ENCODE data around the gene TTF2. TPM values are rescaled to one million over a fixed set of nuclear protein-coding genes. Genes with fewer than 3 reads are reported as not detected.

Gene TTF2
- total and polyA plus RNA-seq, 2 experiments from 2014 or later, result 13.5 to 28.3 TPM

DNA sequence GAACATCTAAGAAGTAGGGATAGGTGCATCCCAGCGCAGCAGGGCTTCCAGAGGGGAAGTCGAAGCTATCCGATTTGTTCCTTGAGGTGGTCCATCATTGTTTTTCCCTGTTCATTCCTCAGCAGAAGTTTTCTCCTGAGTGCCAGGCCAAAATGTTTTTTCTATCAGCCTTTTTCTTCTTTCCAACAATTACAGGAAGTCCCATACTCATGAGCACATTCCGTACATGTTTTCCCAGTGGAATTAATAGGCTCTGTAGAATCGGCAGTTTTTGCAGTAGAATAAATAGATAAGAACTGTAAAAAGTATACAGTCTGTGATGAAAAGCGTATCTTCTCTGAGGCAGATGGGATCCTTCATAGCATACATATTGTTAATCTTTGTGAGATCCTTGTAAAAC lies 33.8 kb upstream of the TTF2 start:
- H3K4me1 ChIP-seq (ENCODE audit: low read depth), result no peaks in the 10 kb centered on the region
- DNase-seq (ENCODE audit: low read depth in 1 of 2, low spot score in 1 of 2), result peak in 1 of 2 donors; percentile 79
- TF ChIP-seq, protein P1, sequence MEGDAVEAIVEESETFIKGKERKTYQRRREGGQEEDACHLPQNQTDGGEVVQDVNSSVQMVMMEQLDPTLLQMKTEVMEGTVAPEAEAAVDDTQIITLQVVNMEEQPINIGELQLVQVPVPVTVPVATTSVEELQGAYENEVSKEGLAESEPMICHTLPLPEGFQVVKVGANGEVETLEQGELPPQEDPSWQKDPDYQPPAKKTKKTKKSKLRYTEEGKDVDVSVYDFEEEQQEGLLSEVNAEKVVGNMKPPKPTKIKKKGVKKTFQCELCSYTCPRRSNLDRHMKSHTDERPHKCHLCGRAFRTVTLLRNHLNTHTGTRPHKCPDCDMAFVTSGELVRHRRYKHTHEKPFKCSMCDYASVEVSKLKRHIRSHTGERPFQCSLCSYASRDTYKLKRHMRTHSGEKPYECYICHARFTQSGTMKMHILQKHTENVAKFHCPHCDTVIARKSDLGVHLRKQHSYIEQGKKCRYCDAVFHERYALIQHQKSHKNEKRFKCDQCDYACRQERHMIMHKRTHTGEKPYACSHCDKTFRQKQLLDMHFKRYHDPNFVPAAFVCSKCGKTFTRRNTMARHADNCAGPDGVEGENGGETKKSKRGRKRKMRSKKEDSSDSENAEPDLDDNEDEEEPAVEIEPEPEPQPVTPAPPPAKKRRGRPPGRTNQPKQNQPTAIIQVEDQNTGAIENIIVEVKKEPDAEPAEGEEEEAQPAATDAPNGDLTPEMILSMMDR (IDR thresholded peaks at IDR 0.05; ENCODE audit: low read depth, low read length), result no peak
- no peaks in the 10 kb centered on the region for H3K36me3 ChIP-seq
- H3K27me3 ChIP-seq, result no peaks in the 10 kb centered on the region
- H3K27ac ChIP-seq, result no peak overlapping the region
- H3K4me3 ChIP-seq, result no peak overlapping the region
- no peaks in the 10 kb centered on the region for H3K9me3 ChIP-seq (ENCODE audit: low read depth)

DNA sequence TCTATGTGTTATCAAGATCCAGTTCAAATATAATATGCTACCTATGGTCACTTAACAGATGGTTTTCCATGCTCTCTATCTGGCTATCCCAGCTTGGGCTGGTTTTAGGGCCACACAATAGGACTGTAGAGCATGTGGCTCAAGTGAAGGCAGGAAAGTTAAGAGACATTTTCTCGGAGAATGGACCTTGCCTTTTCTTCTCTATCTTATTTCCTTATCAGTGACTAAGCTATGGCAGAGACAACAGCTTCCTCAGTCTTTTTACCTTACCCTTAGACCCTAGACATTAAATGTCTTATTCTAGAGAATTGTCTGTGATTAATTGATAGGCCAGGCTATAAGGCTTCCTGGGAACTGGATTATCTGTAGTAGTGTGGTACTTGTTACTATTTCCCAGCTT lies 30.4 kb upstream of the TTF2 start:
- no peak overlapping the region for H3K4me3 ChIP-seq
- TF ChIP-seq, protein P1 (IDR thresholded peaks at IDR 0.05; ENCODE audit: low read depth, low read length), result no peak
- H3K9me3 ChIP-seq (ENCODE audit: low read depth), result no peaks in the 10 kb centered on the region
- no peaks in the 10 kb centered on the region for H3K36me3 ChIP-seq
- H3K27me3 ChIP-seq, result no peaks in the 10 kb centered on the region
- no peak for DNase-seq (ENCODE audit: low read depth in 1 of 2, low spot score in 1 of 2)
- no peaks in the 10 kb centered on the region for H3K4me1 ChIP-seq (ENCODE audit: low read depth)
- no peak overlapping the region for H3K27ac ChIP-seq

DNA sequence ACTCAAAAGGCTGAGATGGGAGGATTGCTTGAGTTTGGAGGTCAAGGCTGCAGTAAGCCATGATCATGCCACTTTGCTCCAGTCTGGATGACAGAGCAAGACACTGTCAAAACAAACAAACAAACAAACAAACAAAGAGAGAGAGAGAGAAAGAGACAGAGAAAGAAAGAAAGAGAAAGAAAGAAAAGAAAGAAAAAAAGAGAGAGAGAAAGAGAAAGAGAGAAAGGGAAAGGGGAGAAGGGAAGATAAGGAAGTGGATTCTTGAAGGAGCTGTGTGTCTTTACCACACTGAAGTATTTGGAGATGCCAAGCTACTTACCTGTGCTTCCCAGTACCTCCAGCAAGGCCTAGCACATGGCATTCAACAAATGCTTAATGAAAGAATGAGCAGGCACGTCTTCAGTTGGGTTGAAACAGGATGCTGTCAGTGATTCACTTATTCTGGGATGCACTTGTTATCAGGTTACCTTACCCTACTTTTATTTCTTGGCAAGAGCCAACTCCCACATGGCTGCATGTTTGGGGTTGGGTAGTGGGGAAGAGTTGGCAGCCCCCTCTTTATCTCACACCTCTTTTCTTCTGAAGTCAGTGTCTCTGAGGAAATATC lies 29.8 kb upstream of the TTF2 start:
- Histone ChIP-seq H3K4me3 (no peak overlapping the region), H3K27ac (no peak overlapping the region), H3K9me3 (ENCODE audit: low read depth) (no peaks in the 10 kb centered on the region), H3K36me3 (no peaks in the 10 kb centered on the region), H3K4me1 (ENCODE audit: low read depth) (no peaks in the 10 kb centered on the region), H3K27me3 (no peaks in the 10 kb centered on the region)
- DNase-seq (ENCODE audit: low read depth in 1 of 2, low spot score in 1 of 2), result no peak
- TF ChIP-seq, protein P1 (IDR thresholded peaks at IDR 0.05; ENCODE audit: low read depth, low read length), result no peak

DNA sequence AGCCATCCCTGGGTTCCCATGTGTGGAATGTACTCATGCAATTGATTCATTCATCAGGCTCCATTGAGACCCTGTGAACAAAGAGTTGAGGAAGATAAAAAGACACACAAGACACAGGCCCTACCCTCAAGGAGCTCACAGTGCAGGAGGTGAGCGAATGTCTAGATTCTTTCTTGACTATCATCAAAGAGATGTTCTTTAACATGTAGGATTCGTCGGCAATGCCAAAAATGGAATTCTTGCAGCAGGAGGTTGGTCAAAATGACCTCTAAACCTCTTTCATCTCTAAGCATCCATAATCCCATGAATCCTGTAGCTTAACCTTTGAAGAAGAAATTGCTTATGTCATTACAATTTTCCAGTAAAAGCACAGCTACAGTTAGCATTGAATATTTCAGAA lies 27.9 kb upstream of the TTF2 start:
- Histone ChIP-seq H3K4me3 (no peak overlapping the region), H3K27me3 (no peaks in the 10 kb centered on the region), H3K4me1 (ENCODE audit: low read depth) (no peaks in the 10 kb centered on the region), H3K36me3 (no peaks in the 10 kb centered on the region), H3K9me3 (ENCODE audit: low read depth) (no peaks in the 10 kb centered on the region), H3K27ac (no peak overlapping the region)
- no peak for DNase-seq (ENCODE audit: low read depth in 1 of 2, low spot score in 1 of 2)
- TF ChIP-seq, protein P1 (IDR thresholded peaks at IDR 0.05; ENCODE audit: low read depth, low read length), result no peak

DNA sequence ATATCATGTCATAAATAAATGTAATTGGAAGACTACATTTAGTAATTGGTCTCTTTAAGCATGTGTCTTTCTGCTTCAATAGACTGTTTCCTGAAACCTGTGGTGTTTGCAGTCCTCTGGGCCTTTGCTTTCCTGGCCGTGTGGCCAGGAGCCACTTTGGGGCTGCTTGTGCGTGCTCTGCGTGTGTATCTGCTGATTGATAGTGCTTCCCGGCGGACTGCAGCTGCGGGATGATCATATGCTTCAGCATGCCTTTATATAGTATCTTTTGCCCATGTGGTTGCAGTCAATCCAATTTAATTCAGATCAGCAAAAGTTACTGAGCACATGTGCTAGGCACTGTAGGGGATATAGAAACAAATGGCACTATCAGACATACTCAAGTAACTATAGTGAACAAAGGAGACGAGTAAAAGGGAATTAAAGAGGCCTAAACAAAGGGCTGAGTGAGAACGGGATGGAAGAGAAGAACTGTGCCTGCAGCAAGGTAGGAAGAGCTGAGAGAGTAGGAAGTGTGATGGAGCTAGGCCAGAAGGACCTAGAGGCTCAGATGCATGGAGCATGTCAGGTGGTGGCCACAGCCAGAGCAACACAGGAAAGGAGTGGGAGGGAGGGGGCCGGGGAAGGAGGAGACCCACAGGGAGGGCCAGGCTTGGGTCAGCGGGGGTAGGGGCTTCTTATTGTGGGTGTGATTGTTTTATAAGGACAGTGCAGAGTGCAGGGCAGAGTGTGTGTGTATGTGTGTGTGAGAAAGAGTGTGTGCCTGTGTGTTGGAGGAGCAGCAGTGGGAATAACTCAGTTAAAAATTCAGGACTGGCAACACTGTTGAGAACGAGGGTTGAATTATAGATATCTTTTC lies 27.2 kb upstream of the TTF2 start:
- no peaks in the 10 kb centered on the region for H3K36me3 ChIP-seq
- H3K27ac ChIP-seq, result no peak overlapping the region
- no peaks in the 10 kb centered on the region for H3K27me3 ChIP-seq
- H3K4me3 ChIP-seq, result no peak overlapping the region
- no peaks in the 10 kb centered on the region for H3K9me3 ChIP-seq (ENCODE audit: low read depth)
- TF ChIP-seq, protein P1 (IDR thresholded peaks at IDR 0.05; ENCODE audit: low read depth, low read length), result no peak
- no peaks in the 10 kb centered on the region for H3K4me1 ChIP-seq (ENCODE audit: low read depth)
- DNase-seq (ENCODE audit: low read depth in 1 of 2, low spot score in 1 of 2), result no peak
